Effector memory CD8-positive, alpha-beta T cell (primary cell): Measurements from ENCODE around the gene PYY.

Experiments
- ATAC-seq: fragments of 150-1000 bp; cut with Tn5 transposase; replicated peaks from 2 replicates; pipeline ENCODE4 v1.10.0; 2021; ENCODE audit warnings: mild to moderate bottlenecking, moderate library complexity
- DNase-seq, 3 experiments: peaks; one replicate each; pipeline ENCODE4 v3.0.0; 2021
- H3K27ac Mint-ChIP-seq, 2 donors: one replicate each; pipeline ENCODE4 v1.8.0; 2022; ENCODE audit warnings: mild to moderate bottlenecking in 2 of 2, mixed read lengths in 2 of 2, moderate library complexity in 2 of 2
- H3K27me3 Mint-ChIP-seq, 2 donors: one replicate each; pipeline ENCODE4 v1.8.0; 2022; ENCODE audit warnings: mixed read lengths in 2 of 2
- H3K36me3 Mint-ChIP-seq: one replicate; pipeline ENCODE4 v1.8.0; 2022; ENCODE audit warnings: mild to moderate bottlenecking, moderate library complexity, mixed read lengths; ENCODE audit not compliant: insufficient read depth
- H3K4me1 Mint-ChIP-seq, 2 donors: one replicate each; pipeline ENCODE4 v1.8.0; 2022; ENCODE audit warnings: low read depth in 2 of 2, mixed read lengths in 2 of 2
- H3K4me3 Mint-ChIP-seq, 2 donors: one replicate each; pipeline ENCODE4 v1.8.0; 2022; ENCODE audit warnings: mild to moderate bottlenecking in 2 of 2, mixed read lengths in 2 of 2, moderate library complexity in 2 of 2
- H3K9me3 Mint-ChIP-seq, 2 donors: one replicate each; pipeline ENCODE4 v1.8.0; 2022; ENCODE audit warnings: mixed read lengths in 2 of 2

PYY gene

DNA sequence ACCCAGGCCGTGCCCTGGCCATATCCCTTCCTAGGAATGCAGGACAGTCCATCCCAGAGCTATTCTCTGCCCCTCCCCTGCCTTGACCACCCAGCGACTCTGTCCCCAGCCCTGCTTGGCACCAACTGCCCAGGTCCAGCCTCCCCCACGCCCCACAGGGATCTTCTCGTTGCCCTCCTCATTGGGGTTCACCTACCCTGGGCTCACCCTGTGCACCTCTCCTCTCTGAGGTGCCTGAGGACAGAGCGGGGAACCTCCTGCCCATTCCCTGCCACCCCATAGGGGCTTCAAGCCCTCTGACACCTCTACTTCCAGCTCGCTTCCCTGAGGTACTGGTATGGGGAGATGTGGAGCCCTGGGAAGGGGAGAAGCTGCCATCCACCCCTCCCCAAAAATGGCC, 40.2 kb downstream of the PYY start:
- DNase-seq (no peak), ATAC-seq (no peak)
- no peaks in the 10 kb centered on the region for H3K27me3 Mint-ChIP-seq
- no peak overlapping the region for H3K27ac Mint-ChIP-seq
- no peaks in the 10 kb centered on the region for H3K36me3 Mint-ChIP-seq
- H3K4me1 Mint-ChIP-seq, result no peaks in the 10 kb centered on the region
- H3K4me3 Mint-ChIP-seq, result no peak overlapping the region
- no peaks in the 10 kb centered on the region for H3K9me3 Mint-ChIP-seq

DNA sequence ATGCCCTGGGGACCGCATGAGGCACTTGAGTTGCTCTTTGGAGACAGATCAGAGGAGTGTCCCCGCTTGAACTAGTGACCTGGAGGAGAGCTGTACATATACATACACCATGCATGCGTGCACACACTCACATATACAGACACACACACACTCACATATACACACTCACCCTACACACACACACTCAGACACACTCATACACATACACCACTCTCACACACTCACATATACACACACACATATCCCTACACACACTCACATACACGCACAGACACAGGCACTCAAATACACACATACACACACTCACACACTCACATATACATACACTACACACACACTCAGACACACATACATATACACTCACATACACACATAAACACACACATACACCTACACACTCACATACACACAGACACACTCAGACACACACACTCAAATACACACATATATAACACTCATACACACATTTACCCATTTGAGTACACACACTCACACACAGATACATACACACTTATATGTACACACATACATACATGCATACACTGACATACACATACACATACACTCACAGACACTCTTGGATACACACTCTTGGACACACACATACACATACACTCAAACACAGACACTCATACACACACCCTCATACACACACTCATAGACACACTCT, 41.0 kb downstream of the PYY start:
- Mint-ChIP-seq H3K4me3 (no peak overlapping the region), H3K36me3 (no peaks in the 10 kb centered on the region)

DNA sequence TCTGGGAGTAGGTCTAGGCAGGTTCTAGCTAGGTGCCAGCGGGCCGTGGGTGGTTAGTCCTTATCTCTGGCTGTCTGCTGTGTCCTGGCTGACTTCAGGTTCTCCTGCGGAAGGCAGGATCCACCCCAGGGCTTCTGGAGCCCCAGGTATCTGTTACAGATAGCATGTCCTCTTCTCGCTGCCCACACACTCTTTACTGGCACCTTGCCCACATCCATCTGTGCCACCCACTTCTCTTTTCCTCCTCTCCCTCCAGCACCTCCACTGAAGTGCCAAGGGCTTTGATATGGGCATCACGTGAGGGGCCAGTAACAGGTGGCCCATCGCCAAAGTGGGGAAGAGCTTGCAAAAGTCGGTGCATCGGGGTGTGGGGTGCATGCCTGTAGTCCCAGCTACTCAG, 41.8 kb downstream of the PYY start:
- no peak for ATAC-seq
- Mint-ChIP-seq H3K27me3 (peaks cover 2 to 3% of the 10 kb centered on the region in 2 donors), H3K27ac (no peak overlapping the region), H3K4me3 (no peak overlapping the region), H3K36me3 (no peaks in the 10 kb centered on the region), H3K9me3 (no peaks in the 10 kb centered on the region), H3K4me1 (peaks cover 1 to 2% of the 10 kb centered on the region in 2 donors)
- DNase-seq, result no peak

More for the DNA sequence above, 41.0 kb downstream of the PYY start:
- no peaks in the 10 kb centered on the region for H3K9me3 Mint-ChIP-seq
- no peak for DNase-seq
- H3K27ac Mint-ChIP-seq, result no peak overlapping the region
- ATAC-seq, result no peak
- H3K27me3 Mint-ChIP-seq, result no peaks in the 10 kb centered on the region
- no peaks in the 10 kb centered on the region for H3K4me1 Mint-ChIP-seq

DNA sequence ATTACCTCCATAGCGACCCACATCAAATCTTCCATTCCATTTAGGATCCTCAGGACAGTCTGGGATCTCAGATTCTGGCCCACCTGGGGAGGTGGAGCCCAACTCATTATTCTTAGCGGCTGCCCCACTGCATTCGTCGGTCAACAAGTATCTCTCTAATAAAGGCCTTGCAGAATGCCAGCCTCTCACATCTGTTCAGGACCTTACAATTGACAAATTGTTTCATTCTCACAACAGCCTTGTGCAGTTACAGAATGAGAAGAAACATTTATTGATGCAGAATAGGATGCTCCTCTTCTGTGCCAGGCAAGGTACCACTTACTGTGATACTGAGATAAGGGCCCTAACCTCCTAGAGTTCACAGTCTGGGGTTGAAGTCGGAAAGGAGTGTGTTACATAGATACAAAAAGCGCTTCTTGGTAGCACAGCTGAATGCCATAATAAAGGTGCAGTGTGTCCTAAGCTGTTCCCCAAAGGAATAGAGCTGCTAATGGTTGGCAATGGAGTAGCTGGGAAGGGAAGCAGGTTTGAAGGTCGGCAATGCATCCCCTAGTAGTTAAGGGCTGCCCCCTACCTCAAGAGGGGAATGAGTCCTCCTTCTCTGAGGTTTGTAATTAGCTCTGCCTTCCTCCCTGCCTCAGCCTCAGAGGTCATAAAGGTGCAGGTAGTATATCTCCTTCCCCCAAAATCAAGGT, 44.1 kb downstream of the PYY start:
- H3K4me1 Mint-ChIP-seq, result peaks cover 9 to 10% of the 10 kb centered on the region in 2 donors
- peaks cover 11 to 16% of the 10 kb centered on the region in 2 donors for H3K27me3 Mint-ChIP-seq
- H3K36me3 Mint-ChIP-seq, result no peaks in the 10 kb centered on the region
- ATAC-seq, result no peak
- no peak overlapping the region for H3K4me3 Mint-ChIP-seq
- no peaks in the 10 kb centered on the region for H3K9me3 Mint-ChIP-seq
- DNase-seq, result no peak
- H3K27ac Mint-ChIP-seq, result no peak overlapping the region

DNA sequence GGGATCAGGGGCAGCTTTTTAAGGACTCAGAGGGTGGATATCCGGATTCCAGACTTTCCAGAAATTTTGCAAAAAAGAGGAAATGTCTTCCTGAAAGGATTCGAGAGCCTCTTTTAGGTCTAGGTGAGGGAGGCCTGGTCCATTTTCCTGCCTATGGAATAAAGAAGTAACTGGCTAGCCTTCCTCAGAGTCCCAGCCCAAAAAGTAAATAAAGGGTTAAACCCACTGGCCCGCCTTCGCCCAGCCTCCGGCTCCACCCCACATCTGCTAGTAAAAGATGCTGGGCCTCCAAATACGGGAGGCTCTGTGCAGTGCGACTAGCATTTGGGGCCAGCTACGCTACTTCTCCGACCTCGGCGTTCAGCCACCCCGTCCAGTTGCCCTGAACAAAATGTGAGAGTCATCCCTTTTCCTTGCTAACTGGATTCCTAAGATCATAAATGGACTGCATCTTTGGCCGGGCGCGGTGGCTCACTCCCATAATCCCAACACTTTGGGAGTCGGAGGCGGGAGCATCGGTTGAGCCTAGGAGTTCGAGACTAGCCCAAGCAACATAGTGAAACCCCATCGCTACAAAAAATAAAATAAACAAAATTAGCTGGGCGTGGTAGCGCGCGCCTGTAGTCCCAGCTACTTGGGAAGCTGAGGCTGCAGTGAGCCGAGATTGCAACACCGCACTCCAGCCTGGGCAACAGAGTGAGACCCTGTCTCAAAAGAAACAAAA, 45.6 kb downstream of the PYY start:
- DNase-seq, result peak; percentile 36 to 49 (median 43)
- no peak overlapping the region for H3K27ac Mint-ChIP-seq
- H3K9me3 Mint-ChIP-seq, result no peaks in the 10 kb centered on the region
- ATAC-seq, result peak; percentile 57
- no peaks in the 10 kb centered on the region for H3K36me3 Mint-ChIP-seq
- H3K4me1 Mint-ChIP-seq, result peaks cover 9 to 10% of the 10 kb centered on the region in 2 donors
- H3K27me3 Mint-ChIP-seq, result peaks cover 21 to 30% of the 10 kb centered on the region in 2 donors
- H3K4me3 Mint-ChIP-seq, result peak overlapping the region; percentile 90 to 92

DNA sequence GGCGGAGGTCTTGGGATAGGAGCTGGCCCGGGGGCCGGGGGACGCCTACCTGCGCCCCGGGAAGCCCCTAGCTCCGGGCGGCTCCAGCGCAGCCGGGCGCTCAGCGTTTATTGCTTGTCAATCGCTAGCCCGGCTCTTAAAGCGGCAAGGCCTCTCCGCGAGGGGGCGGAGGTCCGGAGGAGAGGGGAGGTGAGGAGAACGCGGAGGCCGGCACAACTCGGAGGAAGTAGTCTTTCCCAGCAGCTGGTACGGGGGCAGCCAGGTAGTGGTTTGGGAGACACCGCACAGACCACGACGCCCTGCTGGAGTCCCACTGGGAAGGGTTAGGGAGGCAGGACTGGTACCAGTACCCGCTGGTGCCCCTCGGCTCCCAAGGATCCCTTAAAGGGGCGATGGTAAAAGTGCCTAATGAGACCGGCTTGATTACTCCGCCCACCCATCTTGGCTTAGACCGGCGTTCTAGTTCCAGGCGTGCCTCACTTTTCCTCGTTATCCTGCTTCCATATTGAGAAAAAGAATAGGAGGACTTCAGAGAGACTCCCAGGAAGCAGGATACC, 46.2 kb downstream of the PYY start, which contains the start of gene MPP2:
MPP2 (minus strand) TSS at position 112 of the 557 bp plus-strand sequence. CDS start 3,076 bp downstream, outside the sequence.
- ATAC-seq, result peak; percentile 65

DNA sequence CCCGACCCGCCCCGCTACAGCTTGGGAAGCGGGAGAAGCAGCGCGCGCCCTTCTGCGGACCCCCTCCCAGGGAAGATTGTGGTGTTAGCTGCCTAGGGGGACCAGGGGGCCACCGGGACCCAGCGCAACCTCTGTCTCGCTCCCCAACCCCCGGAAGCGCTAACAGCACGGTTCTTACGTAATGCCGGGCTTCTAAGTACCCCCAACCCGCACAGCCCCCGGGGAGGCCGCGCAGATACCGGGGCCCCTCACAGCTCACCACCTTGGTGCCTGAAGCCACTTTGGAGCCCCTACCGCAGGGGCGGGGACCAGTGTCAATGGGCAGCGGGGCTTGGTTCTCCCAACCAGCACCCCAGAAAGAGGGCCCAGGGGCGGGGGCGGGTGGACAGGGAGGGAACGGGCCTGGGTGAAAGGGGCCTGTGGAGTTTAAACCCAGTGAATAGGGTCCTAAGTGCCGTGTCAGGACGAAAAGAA, 46.8 kb downstream of the PYY start:
- DNase-seq, result peak in 1 of 3 experiments; percentile 22
- peaks cover 9 to 10% of the 10 kb centered on the region in 2 donors for H3K4me1 Mint-ChIP-seq
- H3K4me3 Mint-ChIP-seq, result peak overlapping the region; percentile 90 to 92
- peaks cover 2% of the 10 kb centered on the region for H3K36me3 Mint-ChIP-seq
- H3K9me3 Mint-ChIP-seq, result no peaks in the 10 kb centered on the region
- peak overlapping the region; percentile 90 to 92 for H3K27ac Mint-ChIP-seq
- H3K27me3 Mint-ChIP-seq, result peaks cover 21 to 33% of the 10 kb centered on the region in 2 donors
- peak; percentile 56 for ATAC-seq

More for the DNA sequence above, 46.2 kb downstream of the PYY start, which contains the start of gene MPP2:
- Mint-ChIP-seq H3K36me3 (peaks cover 2% of the 10 kb centered on the region), H3K4me1 (peaks cover 9 to 10% of the 10 kb centered on the region in 2 donors), H3K27ac (peak within 1 kb of the TSS; percentile 90 to 92), H3K4me3 (peak within 1 kb of the TSS; percentile 90 to 92), H3K27me3 (peaks cover 21 to 30% of the 10 kb centered on the region in 2 donors), H3K9me3 (no peaks in the 10 kb centered on the region)
- peak; percentile 48 to 54 (median 52) for DNase-seq

DNA sequence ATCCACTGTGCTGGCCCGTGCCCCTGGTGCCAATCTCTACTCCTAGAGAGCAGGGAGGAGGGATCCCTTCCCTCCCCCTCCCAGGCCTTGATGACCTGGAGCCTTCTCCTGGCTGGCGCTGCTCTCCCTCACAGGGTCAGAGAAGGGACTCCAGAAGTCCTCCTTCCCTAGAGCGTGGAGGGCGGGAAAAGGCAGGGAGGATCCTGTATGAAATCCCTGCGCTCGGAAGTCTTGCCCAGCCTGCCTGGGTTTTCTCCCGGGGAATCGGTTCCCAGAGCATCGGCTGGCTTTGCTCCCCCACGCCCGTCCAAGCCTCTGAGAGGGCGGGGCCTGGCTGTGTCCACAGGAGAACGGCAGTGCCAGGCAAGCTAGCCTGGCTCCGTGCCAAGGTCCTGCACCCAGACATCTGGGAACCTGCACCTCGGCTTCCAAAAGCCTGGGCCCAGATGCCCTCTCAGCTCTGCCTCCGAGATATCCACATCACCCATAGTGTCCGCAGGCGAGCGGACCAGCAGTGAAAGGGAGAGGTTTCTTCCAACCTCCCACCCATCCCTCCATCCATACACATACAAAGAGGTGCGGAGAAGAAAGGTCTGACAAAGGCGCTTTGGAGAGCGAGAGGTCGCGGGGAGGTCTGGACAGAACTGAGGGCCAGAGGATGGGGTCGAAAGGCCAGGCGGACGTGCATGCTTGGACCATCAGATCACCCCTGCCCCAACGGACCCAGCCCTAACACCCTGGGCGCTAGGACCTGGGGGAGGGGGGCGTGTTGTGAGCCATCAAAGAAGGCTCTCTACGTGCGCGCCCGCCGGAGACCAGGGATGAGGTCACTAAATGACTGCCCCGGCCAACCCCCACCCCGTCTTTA, 47.5 kb downstream of the PYY start:
- Mint-ChIP-seq H3K27ac (peak overlapping the region; percentile 90 to 92), H3K4me3 (peak overlapping the region; percentile 90 to 92), H3K27me3 (peaks cover 24 to 40% of the 10 kb centered on the region in 2 donors), H3K9me3 (no peaks in the 10 kb centered on the region), H3K36me3 (peaks cover 2% of the 10 kb centered on the region), H3K4me1 (peaks cover 10 to 12% of the 10 kb centered on the region in 2 donors)
- ATAC-seq (peak; percentile 62), DNase-seq (peak; percentile 38 to 45 (median 38))

DNA sequence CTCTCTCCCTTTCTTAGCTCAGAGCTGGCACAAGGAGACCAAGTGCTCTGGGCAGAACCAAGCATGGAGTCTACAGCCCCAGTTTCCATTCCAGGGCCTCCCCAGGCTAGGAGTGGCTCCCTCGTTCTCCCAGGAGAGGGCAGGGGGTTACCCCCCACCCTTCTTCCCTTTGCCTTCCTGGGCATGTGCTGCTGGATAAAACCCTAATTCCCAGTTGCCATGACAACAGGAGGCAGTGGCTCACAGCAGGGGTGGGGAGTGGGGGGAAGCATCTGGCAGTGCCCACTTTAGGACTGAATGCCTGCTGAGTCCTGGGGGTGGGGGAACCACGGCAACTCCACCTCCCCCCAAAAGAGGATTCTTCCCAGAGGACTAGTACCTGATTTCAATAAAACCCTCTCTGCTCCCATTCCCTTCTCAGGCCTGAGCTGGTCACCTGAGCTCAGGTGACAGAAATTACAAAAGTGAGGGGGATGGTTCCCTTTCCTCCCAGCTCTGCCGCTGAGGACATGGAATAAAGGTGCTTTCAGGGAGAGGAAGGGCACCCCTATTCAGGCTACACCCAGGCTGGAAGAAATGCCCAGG, 48.2 kb downstream of the PYY start:
- Mint-ChIP-seq H3K4me1 (peaks cover 13 to 19% of the 10 kb centered on the region in 2 donors), H3K4me3 (peak overlapping the region in 1 of 2 donors; percentile 92), H3K27me3 (peaks cover 31 to 48% of the 10 kb centered on the region in 2 donors)

More for the DNA sequence above, 48.2 kb downstream of the PYY start:
- H3K36me3 Mint-ChIP-seq, result peaks cover 2% of the 10 kb centered on the region
- ATAC-seq (no peak), DNase-seq (no peak)
- no peak overlapping the region for H3K27ac Mint-ChIP-seq
- H3K9me3 Mint-ChIP-seq, result no peaks in the 10 kb centered on the region
